ENCODE data around the gene OR5K4. TPM values are rescaled to one million over a fixed set of nuclear protein-coding genes. Genes with fewer than 3 reads are reported as not detected.

The OR5K4 gene
- polyA plus RNA-seq, 1 donor (not counting 4 experiments of a cell fraction or from before 2014, with no cell fraction given): not detected

GRCh38 chr3:98371186-98371585 lies 17.5 kb downstream of the OR5K4 start:
- H3K9ac ChIP-seq (ENCODE audit: control insufficient read depth, extremely low read depth, insufficient read depth, low read length): no peak overlapping the region
- H3K36me3 ChIP-seq (ENCODE audit: control insufficient read depth in 2 of 2, extremely low read depth in 1 of 2, insufficient read depth in 2 of 2, low read length in 2 of 2): no peaks in the 10 kb centered on the region
- dilution Hi-C loops (cut with MboI; ENCODE audit: extremely low pct_ligation_motif_present, low sequenced_read_pairs): no loop called here
- no peak overlapping the region for H2AFZ ChIP-seq (ENCODE audit: control insufficient read depth, low read length)
- no peak for DNase-seq (ENCODE audit: low read depth, low spot score)
- no peak overlapping the region for H3K27ac ChIP-seq (ENCODE audit: control insufficient read depth, insufficient read depth, low read length)
- no peaks in the 10 kb centered on the region for H3K4me1 ChIP-seq (ENCODE audit: control insufficient read depth, extremely low read depth, insufficient read depth, low read length)
- H3K9me1 ChIP-seq (ENCODE audit: control insufficient read depth, extremely low read depth, insufficient read depth, low read length): no peaks in the 10 kb centered on the region
- no peak for FAIRE-seq
- no peaks in the 10 kb centered on the region for H3K9me3 ChIP-seq (ENCODE audit: control insufficient read depth, low read depth, low read length)
- H3K79me2 ChIP-seq (ENCODE audit: control insufficient read depth, insufficient read depth, low read length): no peaks in the 10 kb centered on the region
- no peak overlapping the region for H3K4me2 ChIP-seq (ENCODE audit: control insufficient read depth, extremely low read depth, insufficient read depth, low read depth, low read length)
- H3K4me3 ChIP-seq (ENCODE audit: control insufficient read depth in 2 of 3, extremely low read depth in 1 of 3, insufficient read depth in 2 of 3, low read depth in 1 of 3, low read length in 3 of 3): no peak overlapping the region
- no peaks in the 10 kb centered on the region for H3K27me3 ChIP-seq (ENCODE audit: control insufficient read depth, extremely low read depth, insufficient read depth, low read length)
- H4K20me1 ChIP-seq (ENCODE audit: control insufficient read depth, extremely low read depth, insufficient read depth, low read length): no peaks in the 10 kb centered on the region
- TF ChIP-seq EZH2 (IDR thresholded peaks at IDR 0.05; ENCODE audit: low read length) (no peak), CTCF (optimal IDR thresholded peaks at IDR 0.05 in 1 of 3, IDR thresholded peaks at IDR 0.05 in 1 of 3, conservative IDR thresholded peaks at IDR 0.05 in 1 of 3; ENCODE audit: extremely low read depth in 1 of 3, insufficient read depth in 2 of 3, low read length in 3 of 3) (no peak)

- H3K4me2 ChIP-seq (ENCODE audit: control insufficient read depth, extremely low read depth, insufficient read depth, low read depth, low read length): no peak overlapping the region
- DNase-seq (ENCODE audit: low read depth, low spot score): no peak
- H3K27me3 ChIP-seq (ENCODE audit: control insufficient read depth, extremely low read depth, insufficient read depth, low read length): no peaks in the 10 kb centered on the region
- dilution Hi-C loops (cut with MboI; ENCODE audit: extremely low pct_ligation_motif_present, low sequenced_read_pairs): no loop called here
- H3K4me3 ChIP-seq (ENCODE audit: control insufficient read depth in 2 of 3, extremely low read depth in 1 of 3, insufficient read depth in 2 of 3, low read depth in 1 of 3, low read length in 3 of 3): no peak overlapping the region
- no peaks in the 10 kb centered on the region for H3K79me2 ChIP-seq (ENCODE audit: control insufficient read depth, insufficient read depth, low read length)
- no peak for FAIRE-seq
- TF ChIP-seq EZH2 (IDR thresholded peaks at IDR 0.05; ENCODE audit: low read length) (no peak), CTCF (optimal IDR thresholded peaks at IDR 0.05 in 1 of 3, IDR thresholded peaks at IDR 0.05 in 1 of 3, conservative IDR thresholded peaks at IDR 0.05 in 1 of 3; ENCODE audit: extremely low read depth in 1 of 3, insufficient read depth in 2 of 3, low read length in 3 of 3) (no peak)
- H3K9ac ChIP-seq (ENCODE audit: control insufficient read depth, extremely low read depth, insufficient read depth, low read length): no peak overlapping the region
- no peaks in the 10 kb centered on the region for H3K9me3 ChIP-seq (ENCODE audit: control insufficient read depth, low read depth, low read length)
- H3K9me1 ChIP-seq (ENCODE audit: control insufficient read depth, extremely low read depth, insufficient read depth, low read length): no peaks in the 10 kb centered on the region
- H3K36me3 ChIP-seq (ENCODE audit: control insufficient read depth in 2 of 2, extremely low read depth in 1 of 2, insufficient read depth in 2 of 2, low read length in 2 of 2): no peaks in the 10 kb centered on the region
- H2AFZ ChIP-seq (ENCODE audit: control insufficient read depth, low read length): no peak overlapping the region
- no peaks in the 10 kb centered on the region for H4K20me1 ChIP-seq (ENCODE audit: control insufficient read depth, extremely low read depth, insufficient read depth, low read length)
- no peak overlapping the region for H3K27ac ChIP-seq (ENCODE audit: control insufficient read depth, insufficient read depth, low read length)
- peaks cover 6% of the 10 kb centered on the region for H3K4me1 ChIP-seq (ENCODE audit: control insufficient read depth, extremely low read depth, insufficient read depth, low read length)
These were observed 18.2 kb downstream of the OR5K4 start for GRCh38 chr3:98371853-98372252.
